Panc1 (cell line): ENCODE results near the gene MGRN1. TPM values are rescaled to one million over a fixed set of nuclear protein-coding genes. Genes with fewer than 3 reads are reported as not detected.

ENCODE experiments used
- ATAC-seq: fragments of 200-7000 bp; cut with Tn5 transposase; 2 replicates; pipeline ENCODE4 v1.9.1; 2020; ENCODE audit warnings: mild to moderate bottlenecking, moderate library complexity
- BruUV-seq: library from RNA; stranded (reverse); fragments of 400-500 nt; replicated peaks from 2 replicates; lab custom pipeline; 2021; lab: Mats Ljungman, UMichigan
- CTCF ChIA-PET: fragments of 300-600 bp; sonication (Branson Sonifier 250); formaldehyde crosslinking; loops from one replicate; lab custom pipeline; 2022; ENCODE audit warnings: antibody characterized with exemption; lab: Charles Lee
- POLR2A ChIA-PET: fragments of 300-600 bp; sonication (Branson Sonifier 250); formaldehyde crosslinking; loops from one replicate; lab custom pipeline; 2022; ENCODE audit warnings: antibody characterized with exemption; lab: Charles Lee
- DNase-seq: peaks from one replicate; pipeline ENCODE4 v3.0.0-alpha.2; 2010; ENCODE audit warnings: low read depth, low spot score
- H3K27ac ChIP-seq: 2 replicates; pipeline ENCODE4 v1.5.1; 2011; ENCODE audit warnings: mild to moderate bottlenecking, low read length, inconsistent platforms
- H3K27me3 ChIP-seq: fragments of 200-500 bp; sonication (Bioruptor generic); 2 replicates; pipeline ENCODE4 v1.6.0; 2014; ENCODE audit warnings: low read length, inconsistent platforms; ENCODE audit not compliant: control insufficient read depth, insufficient read depth
- H3K36me3 ChIP-seq: fragments of 200-500 bp; sonication (Bioruptor generic); 2 replicates; pipeline ENCODE4 v1.5.1; 2014; ENCODE audit warnings: inconsistent platforms, mild to moderate bottlenecking, low read length, moderate library complexity; ENCODE audit not compliant: control insufficient read depth, insufficient read depth
- H3K4me1 ChIP-seq: 2 replicates; pipeline ENCODE4 v1.5.1; 2011; ENCODE audit warnings: inconsistent platforms, mild to moderate bottlenecking, low read length, moderate library complexity; ENCODE audit not compliant: control insufficient read depth, insufficient read depth
- H3K4me3 ChIP-seq, 2 experiments: 2 replicates each; pipeline ENCODE4 v1.5.1; 2011 to 2012; ENCODE audit warnings: low read depth in 2 of 2, low read length in 2 of 2, mild to moderate bottlenecking in 2 of 2, inconsistent platforms in 1 of 2, moderate library complexity in 1 of 2
- H3K9me3 ChIP-seq: fragments of 200-500 bp; sonication (Bioruptor generic); 2 replicates; pipeline ENCODE4 v1.5.1; 2014; ENCODE audit warnings: low read depth, mild to moderate bottlenecking, inconsistent platforms, low read length, moderate library complexity; ENCODE audit not compliant: control insufficient read depth, insufficient read depth
- POLR2AphosphoS5 ChIP-seq: IDR thresholded peaks from 2 replicates; pipeline ENCODE4 v1.6.1; 2012; ENCODE audit warnings: mild to moderate bottlenecking, low read depth, low read length, moderate library complexity
- REST ChIP-seq, 2 experiments: IDR thresholded peaks; 2 replicates each; pipeline ENCODE4 v1.6.1; 2011 to 2012; ENCODE audit warnings: low read depth in 2 of 2, control low read depth in 1 of 2, low read length in 1 of 2, mild to moderate bottlenecking in 1 of 2, moderate library complexity in 1 of 2; ENCODE audit not compliant: insufficient read depth in 1 of 2
- SIN3A ChIP-seq: IDR thresholded peaks from 2 replicates; pipeline ENCODE4 v1.6.1; 2012; ENCODE audit warnings: low read depth, mild to moderate bottlenecking, low read length, moderate library complexity, borderline replicate concordance; ENCODE audit not compliant: insufficient read depth
- TCF7L2 ChIP-seq: IDR thresholded peaks from 2 replicates; pipeline ENCODE4 v1.6.1; 2011; ENCODE audit warnings: mild to moderate bottlenecking, low read depth, low read length, inconsistent platforms
- in situ Hi-C: cut with HindIII; loops from 2 replicates; pipeline ENCODE4 v1.10.0; 2016; ENCODE audit warnings: low sequenced_read_pairs, low pct_unique_long_range_greater_than_20kb
- intact Hi-C: fragments of 100-400 bp; cut with micrococcal nuclease; formaldehyde crosslinking; loops from one replicate; pipeline ENCODE4 v1.10.0; 2022; ENCODE audit not compliant: unreplicated experiment
- total RNA-seq: library from RNA; stranded (reverse); gene quantifications from one replicate; pipeline ENCODE4 v1.2.1, GENCODE V29; 2021; ENCODE audit not compliant: unreplicated experiment
- TF ChIP-seq, protein P1 (sequence below): fragments of 450-650 bp; IDR thresholded peaks from 2 replicates; pipeline ENCODE4 v1.5.1; 2017; ENCODE audit warnings: mild to moderate bottlenecking

Gene MGRN1
- total RNA-seq, 1 experiment from 2014 or later, result 59.7 TPM

DNA sequence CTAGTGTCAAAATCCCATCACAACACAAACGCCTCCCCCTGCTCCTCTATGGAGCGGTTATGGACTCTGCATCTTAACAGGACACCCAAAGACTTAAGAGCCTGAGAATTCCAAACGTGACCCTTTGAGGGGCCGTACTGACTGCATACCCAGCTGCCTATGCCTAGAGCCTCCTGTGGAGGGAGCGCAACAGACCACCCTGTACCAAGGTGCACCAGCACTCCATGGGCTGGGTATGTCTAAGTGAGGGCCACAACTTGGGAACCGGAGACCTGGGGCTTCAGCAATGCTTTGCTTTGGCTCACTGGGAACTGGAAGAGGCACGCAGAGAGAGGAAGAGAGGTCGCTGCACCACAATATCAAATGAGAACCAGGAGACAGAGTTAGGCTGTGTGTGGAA, 104.0 kb downstream of the MGRN1 start:
- BruUV-seq, result no TSS peak
- no peak overlapping the region for H3K27ac ChIP-seq
- intact Hi-C loops, result no loop called here
- H3K27me3 ChIP-seq, result no peaks in the 10 kb centered on the region
- no peak overlapping the region for H3K4me3 ChIP-seq
- H3K36me3 ChIP-seq, result peaks cover 13% of the 10 kb centered on the region
- TF ChIP-seq SIN3A (no peak), POLR2AphosphoS5 (no peak), REST (IDR thresholded peaks at IDR 0.05; ENCODE audit: insufficient read depth in 1 of 2, low read depth in 2 of 2, low read length in 1 of 2) (no peak), TCF7L2 (no peak)
- TF ChIP-seq, protein P1, sequence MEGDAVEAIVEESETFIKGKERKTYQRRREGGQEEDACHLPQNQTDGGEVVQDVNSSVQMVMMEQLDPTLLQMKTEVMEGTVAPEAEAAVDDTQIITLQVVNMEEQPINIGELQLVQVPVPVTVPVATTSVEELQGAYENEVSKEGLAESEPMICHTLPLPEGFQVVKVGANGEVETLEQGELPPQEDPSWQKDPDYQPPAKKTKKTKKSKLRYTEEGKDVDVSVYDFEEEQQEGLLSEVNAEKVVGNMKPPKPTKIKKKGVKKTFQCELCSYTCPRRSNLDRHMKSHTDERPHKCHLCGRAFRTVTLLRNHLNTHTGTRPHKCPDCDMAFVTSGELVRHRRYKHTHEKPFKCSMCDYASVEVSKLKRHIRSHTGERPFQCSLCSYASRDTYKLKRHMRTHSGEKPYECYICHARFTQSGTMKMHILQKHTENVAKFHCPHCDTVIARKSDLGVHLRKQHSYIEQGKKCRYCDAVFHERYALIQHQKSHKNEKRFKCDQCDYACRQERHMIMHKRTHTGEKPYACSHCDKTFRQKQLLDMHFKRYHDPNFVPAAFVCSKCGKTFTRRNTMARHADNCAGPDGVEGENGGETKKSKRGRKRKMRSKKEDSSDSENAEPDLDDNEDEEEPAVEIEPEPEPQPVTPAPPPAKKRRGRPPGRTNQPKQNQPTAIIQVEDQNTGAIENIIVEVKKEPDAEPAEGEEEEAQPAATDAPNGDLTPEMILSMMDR, result no peak
- in situ Hi-C loops, result no loop called here
- ChIA-PET CTCF (no interaction called here), POLR2A (no interaction called here)
- H3K9me3 ChIP-seq, result no peaks in the 10 kb centered on the region
- no peak for DNase-seq
- no peaks in the 10 kb centered on the region for H3K4me1 ChIP-seq
- no peak for ATAC-seq

DNA sequence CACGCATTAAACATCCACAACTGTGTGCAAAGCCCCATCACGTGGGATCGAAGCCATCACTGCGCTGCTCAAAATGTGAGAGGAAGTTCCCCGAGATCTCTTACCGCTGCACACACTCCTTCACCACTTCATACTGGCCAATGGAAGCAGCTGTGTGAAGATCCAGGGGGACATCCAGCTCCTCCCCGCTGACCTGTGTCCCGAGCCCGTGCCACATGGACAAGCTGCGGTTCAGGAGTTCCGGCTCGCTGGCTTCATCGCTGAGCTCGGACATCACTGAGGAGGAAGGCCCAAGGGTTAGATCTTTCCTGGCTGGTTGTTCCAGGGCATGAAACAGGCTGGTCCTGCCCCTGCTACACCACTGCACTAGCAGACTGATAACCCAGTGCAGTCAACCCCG, 105.2 kb downstream of the MGRN1 start:
- TF ChIP-seq TCF7L2 (no peak), SIN3A (no peak), REST (IDR thresholded peaks at IDR 0.05; ENCODE audit: insufficient read depth in 1 of 2, low read depth in 2 of 2, low read length in 1 of 2) (no peak), POLR2AphosphoS5 (no peak)
- TF ChIP-seq, protein P1, result no peak
- ChIA-PET POLR2A (no interaction called here), CTCF (no interaction called here)
- Histone ChIP-seq H3K4me1 (no peaks in the 10 kb centered on the region), H3K9me3 (no peaks in the 10 kb centered on the region), H3K36me3 (peaks cover 8% of the 10 kb centered on the region), H3K4me3 (no peak overlapping the region), H3K27ac (no peak overlapping the region), H3K27me3 (no peaks in the 10 kb centered on the region)
- no TSS peak for BruUV-seq
- no peak for ATAC-seq
- intact Hi-C loops (no loop called here), in situ Hi-C loops (no loop called here)
- DNase-seq, result no peak
